Gastrocnemius medialis (tissue), 4 donors: ENCODE results near the gene DDI2.

Experiments used
- POLR2A ChIP-seq, 2 donors: fragments of 450-650 bp; IDR thresholded peaks; one replicate each; pipeline ENCODE4 v1.6.1; 2017; ENCODE audit warnings: antibody characterized with exemption in 2 of 2, mild to moderate bottlenecking in 2 of 2, moderate library complexity in 2 of 2
- TF ChIP-seq, protein P1 (sequence below), 5 experiments: fragments of 450-650 bp in 3 of 5; fragments of 200-600 bp in 2 of 5; sonication (generic) in 2 of 5; IDR thresholded peaks in 4 of 5; conservative IDR thresholded peaks in 1 of 5; 1 replicate in 4 of 5; 2 replicates in 1 of 5; pipeline ENCODE4 v1.5.1; 2016 to 2019; ENCODE audit warnings: antibody characterized with exemption in 5 of 5, mild to moderate bottlenecking in 3 of 5, moderate library complexity in 3 of 5

DNA sequence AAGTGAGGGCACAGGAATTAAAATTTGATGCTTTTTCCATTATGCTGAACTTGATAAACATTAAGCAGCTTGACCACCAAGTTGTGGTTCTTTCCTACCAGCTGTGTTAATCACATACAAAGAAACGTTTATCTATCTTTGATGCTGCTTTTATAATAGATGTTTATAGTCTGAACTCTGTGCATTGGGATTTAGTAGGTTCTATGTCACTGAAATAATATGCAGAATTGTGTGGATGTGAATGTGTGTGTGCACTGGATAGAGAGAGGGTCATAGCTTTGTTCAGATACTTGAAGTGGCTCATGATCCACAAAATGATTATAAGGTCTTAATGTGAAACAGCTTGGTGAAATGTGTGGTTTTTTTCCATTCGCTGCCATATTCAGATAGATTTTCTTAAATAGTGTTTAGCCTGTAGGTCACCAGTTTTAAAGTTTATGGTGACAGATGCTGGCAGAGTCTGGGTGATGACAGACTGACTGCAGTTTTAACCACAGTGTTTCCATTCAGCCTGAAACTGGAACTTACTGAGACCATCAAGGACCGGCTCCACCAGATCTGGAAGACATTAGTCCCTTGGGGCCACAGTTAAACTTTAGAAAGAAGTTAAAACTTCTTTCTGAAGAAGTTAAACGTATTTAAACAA is 10.2 kb downstream of the DDI2 start:
- TF ChIP-seq POLR2A (IDR thresholded peaks at IDR 0.05): no peak
- TF ChIP-seq, protein P1, sequence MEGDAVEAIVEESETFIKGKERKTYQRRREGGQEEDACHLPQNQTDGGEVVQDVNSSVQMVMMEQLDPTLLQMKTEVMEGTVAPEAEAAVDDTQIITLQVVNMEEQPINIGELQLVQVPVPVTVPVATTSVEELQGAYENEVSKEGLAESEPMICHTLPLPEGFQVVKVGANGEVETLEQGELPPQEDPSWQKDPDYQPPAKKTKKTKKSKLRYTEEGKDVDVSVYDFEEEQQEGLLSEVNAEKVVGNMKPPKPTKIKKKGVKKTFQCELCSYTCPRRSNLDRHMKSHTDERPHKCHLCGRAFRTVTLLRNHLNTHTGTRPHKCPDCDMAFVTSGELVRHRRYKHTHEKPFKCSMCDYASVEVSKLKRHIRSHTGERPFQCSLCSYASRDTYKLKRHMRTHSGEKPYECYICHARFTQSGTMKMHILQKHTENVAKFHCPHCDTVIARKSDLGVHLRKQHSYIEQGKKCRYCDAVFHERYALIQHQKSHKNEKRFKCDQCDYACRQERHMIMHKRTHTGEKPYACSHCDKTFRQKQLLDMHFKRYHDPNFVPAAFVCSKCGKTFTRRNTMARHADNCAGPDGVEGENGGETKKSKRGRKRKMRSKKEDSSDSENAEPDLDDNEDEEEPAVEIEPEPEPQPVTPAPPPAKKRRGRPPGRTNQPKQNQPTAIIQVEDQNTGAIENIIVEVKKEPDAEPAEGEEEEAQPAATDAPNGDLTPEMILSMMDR (IDR thresholded peaks at IDR 0.05 in 4 of 5, conservative IDR thresholded peaks at IDR 0.05 in 1 of 5): no peak
